Measurements from ENCODE around the gene ESD. TPM values are rescaled to one million over a fixed set of nuclear protein-coding genes. Genes with fewer than 3 reads are reported as not detected.
"Not testable (repeated sequence)": the region's sequence is repeated elsewhere in the genome, so short reads cannot be mapped to it uniquely, and the experiment has no call there.

Gene ESD
- total and polyA plus RNA-seq, 12 donors = 44.5 to 266 (median 93.9) TPM

DNA sequence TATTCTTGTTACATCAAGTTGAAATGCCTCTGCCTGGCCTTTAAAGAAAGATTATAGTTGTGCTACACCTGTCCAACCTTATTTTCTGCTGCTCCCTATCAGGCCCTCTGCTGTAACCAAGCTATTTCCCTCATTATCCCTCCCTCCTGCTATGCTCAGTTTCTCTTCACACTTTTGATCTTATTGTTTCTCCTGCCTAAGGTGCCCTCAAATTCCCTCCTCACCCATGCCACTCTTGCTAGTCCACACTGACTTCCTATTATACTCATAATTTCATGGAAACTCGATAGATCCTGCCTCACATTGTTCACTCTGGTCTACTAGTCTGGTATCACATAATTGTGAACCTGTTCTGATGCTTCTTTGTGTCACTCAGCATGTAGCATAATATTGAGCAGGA is 19.4 kb upstream of the ESD start:
- Histone ChIP-seq H3K4me1 (replicated peaks in 1 of 2) (no peaks in the 10 kb centered on the region), H3K27ac (no peak overlapping the region), H3K9me3 (replicated peaks in 1 of 3) (no peaks in the 10 kb centered on the region), H3K27me3 (no peaks in the 10 kb centered on the region), H3K36me3 (replicated peaks in 1 of 2) (no peaks in the 10 kb centered on the region), H3K4me3 (no peak overlapping the region)
- TF ChIP-seq, protein P1, sequence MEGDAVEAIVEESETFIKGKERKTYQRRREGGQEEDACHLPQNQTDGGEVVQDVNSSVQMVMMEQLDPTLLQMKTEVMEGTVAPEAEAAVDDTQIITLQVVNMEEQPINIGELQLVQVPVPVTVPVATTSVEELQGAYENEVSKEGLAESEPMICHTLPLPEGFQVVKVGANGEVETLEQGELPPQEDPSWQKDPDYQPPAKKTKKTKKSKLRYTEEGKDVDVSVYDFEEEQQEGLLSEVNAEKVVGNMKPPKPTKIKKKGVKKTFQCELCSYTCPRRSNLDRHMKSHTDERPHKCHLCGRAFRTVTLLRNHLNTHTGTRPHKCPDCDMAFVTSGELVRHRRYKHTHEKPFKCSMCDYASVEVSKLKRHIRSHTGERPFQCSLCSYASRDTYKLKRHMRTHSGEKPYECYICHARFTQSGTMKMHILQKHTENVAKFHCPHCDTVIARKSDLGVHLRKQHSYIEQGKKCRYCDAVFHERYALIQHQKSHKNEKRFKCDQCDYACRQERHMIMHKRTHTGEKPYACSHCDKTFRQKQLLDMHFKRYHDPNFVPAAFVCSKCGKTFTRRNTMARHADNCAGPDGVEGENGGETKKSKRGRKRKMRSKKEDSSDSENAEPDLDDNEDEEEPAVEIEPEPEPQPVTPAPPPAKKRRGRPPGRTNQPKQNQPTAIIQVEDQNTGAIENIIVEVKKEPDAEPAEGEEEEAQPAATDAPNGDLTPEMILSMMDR (IDR thresholded peaks at IDR 0.05) = no peak
- TF ChIP-seq POLR2A (IDR thresholded peaks at IDR 0.05) = no peak
- intact Hi-C loops (cut with DNase I) = no loop called here
- 90 to 97% (median 93%) methylated on average over 1 of the region's 1 CpG for WGBS, 4 donors
- DNase-seq = no peak

DNA sequence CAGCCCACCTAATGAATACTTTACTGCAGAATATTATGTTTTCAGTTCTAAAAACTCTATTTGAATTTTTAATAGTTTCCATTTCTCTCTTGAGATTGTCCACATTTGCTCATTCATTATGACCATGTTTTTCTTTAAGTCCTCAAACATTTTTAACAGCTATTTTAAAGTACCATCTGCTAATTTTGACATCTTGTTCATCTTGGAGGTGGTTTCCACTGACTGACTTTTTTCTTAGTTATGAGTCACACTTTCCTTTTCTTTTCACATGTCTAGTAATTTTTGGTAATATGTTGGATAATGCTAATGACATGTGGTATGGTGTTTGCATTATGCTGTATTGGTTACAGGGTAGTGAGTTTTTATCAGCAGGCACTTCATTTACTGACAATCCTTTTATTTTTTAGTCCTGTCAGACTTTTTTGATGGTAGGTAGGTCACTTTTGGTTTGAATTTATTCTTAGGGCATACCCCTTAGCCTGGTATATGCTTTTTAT is 15.4 kb upstream of the ESD start:
- Histone ChIP-seq H3K9me3 (replicated peaks in 1 of 3) (no peaks in the 10 kb centered on the region), H3K4me1 (replicated peaks in 1 of 2) (no peaks in the 10 kb centered on the region), H3K27me3 (no peaks in the 10 kb centered on the region), H3K4me3 (no peak overlapping the region), H3K27ac (no peak overlapping the region), H3K36me3 (replicated peaks in 1 of 2) (no peaks in the 10 kb centered on the region)
- intact Hi-C loops (cut with DNase I) = no loop called here
- TF ChIP-seq POLR2A (IDR thresholded peaks at IDR 0.05) = no peak
- TF ChIP-seq, protein P1 (IDR thresholded peaks at IDR 0.05) = no peak
- no peak for DNase-seq

DNA sequence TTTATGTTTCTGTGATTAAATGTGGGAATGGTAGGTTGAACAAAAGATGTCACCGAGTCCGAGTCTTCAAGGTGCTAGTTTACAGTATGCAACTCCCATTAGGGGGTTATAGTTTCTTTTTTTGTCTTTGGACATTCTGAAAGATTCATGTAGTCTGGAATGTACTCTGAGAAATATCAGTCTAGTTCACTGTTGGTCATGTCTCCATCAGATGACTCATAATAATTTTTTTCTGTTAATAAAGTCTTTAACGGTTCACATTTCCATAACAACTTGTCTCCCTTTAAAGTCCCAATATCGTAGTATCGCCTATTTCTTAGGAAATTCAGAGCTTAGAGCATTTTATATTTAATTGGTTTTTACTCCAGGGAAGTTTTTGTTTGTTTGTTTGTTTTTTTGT is 13.5 kb upstream of the ESD start:
- 78 to 82% (median 82%) methylated on average over 5 of the region's 5 CpGs for WGBS, 4 donors
- intact Hi-C loops (cut with DNase I) = no loop called here
- TF ChIP-seq, protein P1 (IDR thresholded peaks at IDR 0.05) = no peak
- TF ChIP-seq POLR2A (IDR thresholded peaks at IDR 0.05) = no peak
- DNase-seq = no peak
- Histone ChIP-seq H3K27ac (no peak overlapping the region), H3K4me1 (replicated peaks in 1 of 2) (no peaks in the 10 kb centered on the region), H3K4me3 (no peak overlapping the region), H3K36me3 (replicated peaks in 1 of 2) (no peaks in the 10 kb centered on the region), H3K9me3 (replicated peaks in 1 of 3) (no peaks in the 10 kb centered on the region), H3K27me3 (no peaks in the 10 kb centered on the region)

DNA sequence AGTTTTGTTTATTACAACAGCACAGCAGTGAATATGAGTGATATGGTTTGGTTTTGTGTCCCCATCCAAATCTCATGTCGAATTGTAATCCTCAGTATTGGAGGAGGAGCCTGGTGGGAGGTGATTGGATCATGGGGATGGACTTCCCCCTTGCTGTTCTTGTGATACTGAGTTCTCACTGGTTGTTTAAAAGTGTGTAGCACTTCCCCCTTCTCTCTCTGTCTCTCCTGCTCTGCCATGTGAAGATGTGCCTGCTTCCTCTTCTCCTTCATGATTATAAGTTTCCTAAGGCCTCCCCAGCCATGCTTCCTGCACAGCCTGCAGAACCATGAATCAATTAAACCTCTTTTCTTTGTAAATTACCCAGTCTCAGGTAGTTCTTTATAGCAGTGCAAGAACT is 8.0 kb upstream of the ESD start:
- H3K4me3 ChIP-seq; H3K4me1 ChIP-seq (replicated peaks in 1 of 2); H3K27ac ChIP-seq; H3K36me3 ChIP-seq (replicated peaks in 1 of 2); H3K27me3 ChIP-seq; H3K9me3 ChIP-seq (replicated peaks in 1 of 3); DNase-seq; intact Hi-C loops (cut with DNase I): not testable (repeated sequence)
- WGBS, 4 donors = 64 to 83% (median 72%) methylated on average over 1 of the region's 1 CpG

DNA sequence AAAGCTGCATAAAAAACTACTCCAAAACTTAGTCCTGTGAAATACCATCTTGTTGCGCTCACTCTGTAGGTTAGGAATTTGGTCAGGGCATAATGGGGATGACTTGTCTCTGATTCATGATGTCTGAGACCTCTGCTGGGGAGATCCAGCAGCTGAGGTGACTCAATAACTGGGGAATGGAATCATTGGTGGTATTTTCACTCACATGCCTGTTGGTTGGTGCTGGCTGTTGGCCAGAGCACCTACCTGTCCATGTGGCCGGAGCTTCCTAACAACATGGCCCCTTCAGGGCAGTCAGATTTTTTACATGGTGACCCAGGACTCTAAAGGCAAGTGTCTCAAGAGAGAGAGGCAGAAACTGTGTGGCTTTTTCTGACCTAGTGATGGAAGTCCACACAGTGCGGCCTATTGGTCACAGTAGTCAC is 7.4 kb upstream of the ESD start:
- Histone ChIP-seq H3K27ac (no peak overlapping the region), H3K4me3 (no peak overlapping the region), H3K36me3 (replicated peaks in 1 of 2) (no peaks in the 10 kb centered on the region), H3K27me3 (no peaks in the 10 kb centered on the region), H3K4me1 (replicated peaks in 1 of 2) (no peaks in the 10 kb centered on the region), H3K9me3 (replicated peaks in 1 of 3) (no peaks in the 10 kb centered on the region)
- DNase-seq = no peak
- TF ChIP-seq, protein P1 (IDR thresholded peaks at IDR 0.05) = no peak
- TF ChIP-seq POLR2A (IDR thresholded peaks at IDR 0.05) = no peak
- WGBS, 4 donors = 83 to 100% (median 94%) methylated on average over 2 to 3 of the region's 3 CpGs
- intact Hi-C loops (cut with DNase I) = no loop called here

All from adrenal gland (tissue), 12 donors.